Measurements from ENCODE around the gene WNT7A. TPM values are rescaled to one million over a fixed set of nuclear protein-coding genes. Genes with fewer than 3 reads are reported as not detected.

WNT7A gene
- total RNA-seq, 1 donor from 2014 or later = not detected

- no peak overlapping the region for H3K4me3 Mint-ChIP-seq (ENCODE audit: unreplicated experiment)
- TF ChIP-seq CTCF (IDR thresholded peaks at IDR 0.05) = no peak
- H3K9me3 Mint-ChIP-seq (ENCODE audit: unreplicated experiment) = no peaks in the 10 kb centered on the region
- H3K36me3 Mint-ChIP-seq (ENCODE audit: unreplicated experiment) = no peaks in the 10 kb centered on the region
- H3K4me1 Mint-ChIP-seq (ENCODE audit: unreplicated experiment) = no peaks in the 10 kb centered on the region
- no peak overlapping the region for H3K27ac Mint-ChIP-seq (ENCODE audit: unreplicated experiment)
- no peaks in the 10 kb centered on the region for H3K27me3 Mint-ChIP-seq (ENCODE audit: unreplicated experiment)
- no peak for DNase-seq (ENCODE audit: extremely low spot score, unreplicated experiment)
Observed at GRCh38 chr3:13842226-13842625, 37.6 kb downstream of the WNT7A start.

- H3K27me3 Mint-ChIP-seq (ENCODE audit: unreplicated experiment) = no peaks in the 10 kb centered on the region
- no peak for TF ChIP-seq CTCF (IDR thresholded peaks at IDR 0.05)
- no peaks in the 10 kb centered on the region for H3K9me3 Mint-ChIP-seq (ENCODE audit: unreplicated experiment)
- H3K4me1 Mint-ChIP-seq (ENCODE audit: unreplicated experiment) = no peaks in the 10 kb centered on the region
- DNase-seq (ENCODE audit: extremely low spot score, unreplicated experiment) = no peak
- H3K27ac Mint-ChIP-seq (ENCODE audit: unreplicated experiment) = no peak overlapping the region
- no peaks in the 10 kb centered on the region for H3K36me3 Mint-ChIP-seq (ENCODE audit: unreplicated experiment)
- H3K4me3 Mint-ChIP-seq (ENCODE audit: unreplicated experiment) = no peak overlapping the region
Observed at GRCh38 chr3:13841826-13842225, 38.0 kb downstream of the WNT7A start.

GRCh38 chr3:13841141-13841540 is 38.7 kb downstream of the WNT7A start:
- Mint-ChIP-seq H3K36me3 (ENCODE audit: unreplicated experiment) (no peaks in the 10 kb centered on the region), H3K4me3 (ENCODE audit: unreplicated experiment) (no peak overlapping the region), H3K9me3 (ENCODE audit: unreplicated experiment) (no peaks in the 10 kb centered on the region)

GRCh38 chr3:13840456-13840855 is 39.4 kb downstream of the WNT7A start:
- Mint-ChIP-seq H3K9me3 (ENCODE audit: unreplicated experiment) (no peaks in the 10 kb centered on the region), H3K4me1 (ENCODE audit: unreplicated experiment) (no peaks in the 10 kb centered on the region), H3K27ac (ENCODE audit: unreplicated experiment) (no peak overlapping the region), H3K4me3 (ENCODE audit: unreplicated experiment) (no peak overlapping the region), H3K36me3 (ENCODE audit: unreplicated experiment) (no peaks in the 10 kb centered on the region), H3K27me3 (ENCODE audit: unreplicated experiment) (peaks cover 2% of the 10 kb centered on the region)
- TF ChIP-seq CTCF (IDR thresholded peaks at IDR 0.05) = no peak
- DNase-seq (ENCODE audit: extremely low spot score, unreplicated experiment) = no peak

More at GRCh38 chr3:13841141-13841540, 38.7 kb downstream of the WNT7A start:
- Mint-ChIP-seq H3K4me1 (ENCODE audit: unreplicated experiment) (no peaks in the 10 kb centered on the region), H3K27me3 (ENCODE audit: unreplicated experiment) (no peaks in the 10 kb centered on the region), H3K27ac (ENCODE audit: unreplicated experiment) (no peak overlapping the region)
- TF ChIP-seq CTCF (IDR thresholded peaks at IDR 0.05) = no peak
- no peak for DNase-seq (ENCODE audit: extremely low spot score, unreplicated experiment)

GRCh38 chr3:13839726-13840340 is 40.0 kb downstream of the WNT7A start:
- H3K27me3 Mint-ChIP-seq (ENCODE audit: unreplicated experiment) = peaks cover 3% of the 10 kb centered on the region
- no peaks in the 10 kb centered on the region for H3K9me3 Mint-ChIP-seq (ENCODE audit: unreplicated experiment)
- TF ChIP-seq CTCF (IDR thresholded peaks at IDR 0.05) = no peak
- H3K36me3 Mint-ChIP-seq (ENCODE audit: unreplicated experiment) = no peaks in the 10 kb centered on the region
- no peak overlapping the region for H3K27ac Mint-ChIP-seq (ENCODE audit: unreplicated experiment)
- no peaks in the 10 kb centered on the region for H3K4me1 Mint-ChIP-seq (ENCODE audit: unreplicated experiment)
- DNase-seq (ENCODE audit: extremely low spot score, unreplicated experiment) = no peak
- H3K4me3 Mint-ChIP-seq (ENCODE audit: unreplicated experiment) = no peak overlapping the region
